ENCODE results near the gene CIC.

CIC gene

GRCh38 chr19:42275517-42275916, 6.5 kb downstream of the CIC start:
- H3K36me3 ChIP-seq, result peaks cover 51% of the 10 kb centered on the region
- no peak overlapping the region for H3K27ac ChIP-seq
- no peak for TF ChIP-seq CTCF (IDR thresholded peaks at IDR 0.05)
- H3K9me3 ChIP-seq, result no peaks in the 10 kb centered on the region
- H3K4me1 ChIP-seq (ENCODE audit: control insufficient read depth in 1 of 2, insufficient read depth in 1 of 2, low read depth in 1 of 2, low read length in 1 of 2), result peaks cover 32 to 41% of the 10 kb centered on the region in 2 experiments
- H3K4me3 ChIP-seq (ENCODE audit: low read depth in 1 of 2, low read length in 1 of 2), result no peak overlapping the region
- H3K27me3 ChIP-seq, result peaks cover 9% of the 10 kb centered on the region

GRCh38 chr19:42276284-42276683, 7.2 kb downstream of the CIC start:
- H3K36me3 ChIP-seq, result peaks cover 51% of the 10 kb centered on the region
- H3K4me1 ChIP-seq (ENCODE audit: control insufficient read depth in 1 of 2, insufficient read depth in 1 of 2, low read depth in 1 of 2, low read length in 1 of 2), result peaks cover 29 to 41% of the 10 kb centered on the region in 2 experiments
- H3K27ac ChIP-seq, result no peak overlapping the region
- no peaks in the 10 kb centered on the region for H3K9me3 ChIP-seq
- peaks cover 16% of the 10 kb centered on the region for H3K27me3 ChIP-seq
- TF ChIP-seq CTCF (IDR thresholded peaks at IDR 0.05), result no peak
- no peak overlapping the region for H3K4me3 ChIP-seq (ENCODE audit: low read depth in 1 of 2, low read length in 1 of 2)

GRCh38 chr19:42276821-42277220, 7.8 kb downstream of the CIC start:
- H3K4me3 ChIP-seq (ENCODE audit: low read depth in 1 of 2, low read length in 1 of 2), result no peak overlapping the region
- no peak for TF ChIP-seq CTCF (IDR thresholded peaks at IDR 0.05)
- no peaks in the 10 kb centered on the region for H3K9me3 ChIP-seq
- peaks cover 22% of the 10 kb centered on the region for H3K27me3 ChIP-seq
- no peak overlapping the region for H3K27ac ChIP-seq
- peaks cover 47% of the 10 kb centered on the region for H3K36me3 ChIP-seq
- peaks cover 30 to 39% of the 10 kb centered on the region in 2 experiments for H3K4me1 ChIP-seq (ENCODE audit: control insufficient read depth in 1 of 2, insufficient read depth in 1 of 2, low read depth in 1 of 2, low read length in 1 of 2)

GRCh38 chr19:42277821-42278451, 8.9 kb downstream of the CIC start:
- Histone ChIP-seq H3K4me1 (ENCODE audit: control insufficient read depth in 1 of 2, insufficient read depth in 1 of 2, low read depth in 1 of 2, low read length in 1 of 2) (peaks cover 41 to 47% of the 10 kb centered on the region in 2 experiments), H3K27me3 (peaks cover 27% of the 10 kb centered on the region), H3K9me3 (no peaks in the 10 kb centered on the region), H3K4me3 (ENCODE audit: low read depth in 1 of 2, low read length in 1 of 2) (no peak overlapping the region), H3K27ac (no peak overlapping the region), H3K36me3 (peaks cover 36% of the 10 kb centered on the region)
- no peak for TF ChIP-seq CTCF (IDR thresholded peaks at IDR 0.05)

GRCh38 chr19:42278452-42279154, 9.6 kb downstream of the CIC start:
- no peak overlapping the region for H3K4me3 ChIP-seq (ENCODE audit: low read depth in 1 of 2, low read length in 1 of 2)
- H3K9me3 ChIP-seq, result no peaks in the 10 kb centered on the region
- H3K36me3 ChIP-seq, result peaks cover 29% of the 10 kb centered on the region
- peaks cover 47 to 52% of the 10 kb centered on the region in 2 experiments for H3K4me1 ChIP-seq (ENCODE audit: control insufficient read depth in 1 of 2, insufficient read depth in 1 of 2, low read depth in 1 of 2, low read length in 1 of 2)
- TF ChIP-seq CTCF (IDR thresholded peaks at IDR 0.05), result no peak
- no peak overlapping the region for H3K27ac ChIP-seq
- peaks cover 27% of the 10 kb centered on the region for H3K27me3 ChIP-seq

Measured in neutrophil (primary cell).